ENCODE data around the gene KIF1B. TPM values are rescaled to one million over a fixed set of nuclear protein-coding genes. Genes with fewer than 3 reads are reported as not detected.
"Not testable (repeated sequence)": the region's sequence is repeated elsewhere in the genome, so short reads cannot be mapped to it uniquely, and the experiment has no call there.

Gene KIF1B
- total RNA-seq, 1 experiment from 2014 or later: 69.5 TPM

DNA sequence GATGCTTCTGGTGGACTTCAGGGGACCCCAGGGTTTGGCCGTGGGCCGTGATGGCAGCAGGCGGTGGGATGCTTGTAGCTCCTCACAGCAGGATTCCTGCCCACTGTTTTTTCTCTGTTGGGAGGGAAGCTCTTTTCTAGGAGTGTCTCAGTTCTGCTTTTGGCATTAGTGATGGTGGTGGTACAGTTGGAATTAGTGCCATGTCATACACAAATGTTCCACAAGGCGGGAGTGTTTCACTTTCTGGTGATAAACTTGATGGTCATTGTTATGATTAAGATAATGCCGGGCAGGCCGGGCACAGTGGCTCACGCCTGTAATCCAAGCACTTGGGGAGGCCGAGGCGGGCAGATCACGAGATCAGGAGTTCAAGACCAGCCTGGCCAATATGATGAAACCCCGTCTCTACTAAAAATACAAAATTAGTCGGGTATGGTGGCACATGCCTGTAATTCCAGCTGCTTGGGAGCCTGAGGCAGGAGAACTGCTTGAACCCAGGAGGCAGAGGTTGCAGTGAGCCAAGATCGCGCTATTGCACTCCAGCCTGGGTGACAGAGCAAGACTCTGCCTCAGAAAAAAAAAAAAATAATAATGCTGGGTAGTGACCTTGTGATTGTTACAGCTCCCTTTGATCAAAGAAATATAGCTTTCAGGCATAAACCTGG lies 167.1 kb downstream of the KIF1B start:
- H3K4me3 ChIP-seq (ENCODE audit: low read depth, low read length, poor library complexity, severe bottlenecking); H3K27ac ChIP-seq (ENCODE audit: low read depth, low read length, poor library complexity, severe bottlenecking); POLR2A ChIA-PET (ENCODE audit: low non-redundant PET); H3K4me1 ChIP-seq (ENCODE audit: insufficient read depth, low read length, poor library complexity, severe bottlenecking); H3K27me3 ChIP-seq (replicated peaks; ENCODE audit: insufficient read depth, low read depth, low read length, poor library complexity); BruUV-seq (replicated peaks); H3K9me3 ChIP-seq (ENCODE audit: low read depth, low read length, poor library complexity, severe bottlenecking): not testable (repeated sequence)
- DNase-seq (ENCODE audit: low spot score): peak; percentile 74
- intact Hi-C loops (cut with micrococcal nuclease; ENCODE audit: unreplicated experiment): loop anchor here (1.0 to 2.0 kb wide), 2 partner anchors 51 to 117 kb away; no protein-coding TSS in a partner anchor
- TF ChIP-seq, protein P1, sequence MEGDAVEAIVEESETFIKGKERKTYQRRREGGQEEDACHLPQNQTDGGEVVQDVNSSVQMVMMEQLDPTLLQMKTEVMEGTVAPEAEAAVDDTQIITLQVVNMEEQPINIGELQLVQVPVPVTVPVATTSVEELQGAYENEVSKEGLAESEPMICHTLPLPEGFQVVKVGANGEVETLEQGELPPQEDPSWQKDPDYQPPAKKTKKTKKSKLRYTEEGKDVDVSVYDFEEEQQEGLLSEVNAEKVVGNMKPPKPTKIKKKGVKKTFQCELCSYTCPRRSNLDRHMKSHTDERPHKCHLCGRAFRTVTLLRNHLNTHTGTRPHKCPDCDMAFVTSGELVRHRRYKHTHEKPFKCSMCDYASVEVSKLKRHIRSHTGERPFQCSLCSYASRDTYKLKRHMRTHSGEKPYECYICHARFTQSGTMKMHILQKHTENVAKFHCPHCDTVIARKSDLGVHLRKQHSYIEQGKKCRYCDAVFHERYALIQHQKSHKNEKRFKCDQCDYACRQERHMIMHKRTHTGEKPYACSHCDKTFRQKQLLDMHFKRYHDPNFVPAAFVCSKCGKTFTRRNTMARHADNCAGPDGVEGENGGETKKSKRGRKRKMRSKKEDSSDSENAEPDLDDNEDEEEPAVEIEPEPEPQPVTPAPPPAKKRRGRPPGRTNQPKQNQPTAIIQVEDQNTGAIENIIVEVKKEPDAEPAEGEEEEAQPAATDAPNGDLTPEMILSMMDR (conservative IDR thresholded peaks at IDR 0.05; ENCODE audit: low read depth, low read length): peak; percentile 66
- peaks cover 52% of the 10 kb centered on the region for H3K36me3 ChIP-seq (ENCODE audit: insufficient read depth, low read length, poor library complexity, severe bottlenecking)
- CTCF ChIA-PET: interaction anchor here (0.5 to 1.5 kb wide), 4 partner anchors 10 to 51 kb away, joined by 3 to 6 read pairs (median 4); no protein-coding TSS in a partner anchor

DNA sequence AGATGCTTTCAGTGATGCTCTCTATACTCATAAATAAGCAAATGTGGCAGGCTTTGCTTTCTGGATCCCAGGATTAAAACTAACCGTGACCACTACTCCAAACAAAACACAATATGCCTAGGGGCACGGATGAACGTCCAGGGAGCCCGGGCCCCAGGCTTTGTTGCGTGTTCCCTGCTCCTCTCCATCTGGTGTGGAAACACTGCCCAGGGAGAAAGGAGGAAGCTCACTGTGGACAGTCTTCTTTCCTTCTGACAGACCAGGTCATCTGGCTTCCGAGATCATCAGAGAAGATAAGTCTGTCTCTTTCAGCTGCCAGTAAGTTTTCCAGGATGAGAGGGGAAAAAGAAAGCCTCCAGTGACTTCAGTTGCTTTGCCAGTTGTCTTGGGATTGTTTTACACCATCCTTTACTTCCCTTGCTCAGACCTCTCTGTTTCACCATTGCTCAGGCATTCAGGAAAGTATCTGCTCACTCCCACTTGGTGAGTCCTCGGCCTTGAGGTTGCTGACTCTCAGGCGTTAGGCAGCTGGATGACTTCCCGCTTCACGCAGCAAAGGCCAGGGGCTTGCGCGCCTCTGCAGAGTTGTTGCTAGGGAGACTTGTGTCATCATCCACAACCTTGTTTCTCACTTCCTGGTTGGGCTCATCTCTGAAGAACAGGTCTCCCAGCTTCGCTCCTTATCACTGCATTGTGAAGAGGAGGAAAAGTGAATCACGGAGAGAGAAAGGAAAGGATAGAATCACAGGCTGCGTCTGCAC lies 167.9 kb downstream of the KIF1B start:
- H3K4me3 ChIP-seq (ENCODE audit: low read depth, low read length, poor library complexity, severe bottlenecking): no peak overlapping the region
- no peak overlapping the region for H3K27ac ChIP-seq (ENCODE audit: low read depth, low read length, poor library complexity, severe bottlenecking)
- intact Hi-C loops (cut with micrococcal nuclease; ENCODE audit: unreplicated experiment): no loop called here
- no peaks in the 10 kb centered on the region for H3K9me3 ChIP-seq (ENCODE audit: low read depth, low read length, poor library complexity, severe bottlenecking)
- no peak for TF ChIP-seq EZH2 (IDR thresholded peaks at IDR 0.05; ENCODE audit: borderline replicate concordance, low read depth, low read length, poor library complexity, severe bottlenecking)
- TF ChIP-seq, protein P1 (conservative IDR thresholded peaks at IDR 0.05; ENCODE audit: low read depth, low read length): no peak
- no TSS peak for BruUV-seq (replicated peaks)
- DNase-seq (ENCODE audit: low spot score): no peak
- no peaks in the 10 kb centered on the region for H3K4me1 ChIP-seq (ENCODE audit: insufficient read depth, low read length, poor library complexity, severe bottlenecking)
- peaks cover 52% of the 10 kb centered on the region for H3K36me3 ChIP-seq (ENCODE audit: insufficient read depth, low read length, poor library complexity, severe bottlenecking)
- CTCF ChIA-PET: interaction anchor here (0.5 to 1.5 kb wide), 3 partner anchors 40 to 51 kb away, joined by 3 to 6 read pairs (median 4); no protein-coding TSS in a partner anchor
- no peaks in the 10 kb centered on the region for H3K27me3 ChIP-seq (replicated peaks; ENCODE audit: insufficient read depth, low read depth, low read length, poor library complexity)
- POLR2A ChIA-PET (ENCODE audit: low non-redundant PET): interaction anchor here (0.6 kb wide), 1 partner anchor 489 kb away, joined by 3 read pairs; no protein-coding TSS in a partner anchor

DNA sequence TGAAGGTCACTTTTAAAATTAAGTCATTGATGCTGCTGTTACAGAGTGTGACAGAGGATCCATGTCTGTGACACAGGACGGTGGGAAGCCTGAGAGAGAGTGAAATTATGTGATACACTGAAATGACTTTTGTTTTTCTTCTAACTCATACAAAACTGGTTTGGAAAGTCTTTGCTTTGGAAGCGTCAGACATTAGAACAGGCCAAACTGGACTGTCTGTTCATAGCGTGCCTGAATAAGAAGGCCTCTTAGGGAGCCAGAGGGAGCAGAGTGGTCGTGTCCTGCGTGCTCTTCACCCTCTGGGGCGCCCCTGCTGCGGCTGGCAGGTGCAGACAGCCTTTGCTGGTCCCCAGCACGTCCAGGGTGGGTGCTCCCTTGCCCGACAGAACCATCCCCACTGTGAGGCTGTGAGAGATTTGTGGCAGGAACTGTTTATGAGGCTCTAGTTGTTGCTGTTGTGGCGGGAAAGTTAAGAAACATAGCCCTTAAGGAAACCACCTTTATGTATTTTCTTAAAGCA lies 168.8 kb downstream of the KIF1B start:
- BruUV-seq (replicated peaks): no TSS peak
- peaks cover 48% of the 10 kb centered on the region for H3K36me3 ChIP-seq (ENCODE audit: insufficient read depth, low read length, poor library complexity, severe bottlenecking)
- intact Hi-C loops (cut with micrococcal nuclease; ENCODE audit: unreplicated experiment): no loop called here
- H3K27ac ChIP-seq (ENCODE audit: low read depth, low read length, poor library complexity, severe bottlenecking): no peak overlapping the region
- H3K4me1 ChIP-seq (ENCODE audit: insufficient read depth, low read length, poor library complexity, severe bottlenecking): no peaks in the 10 kb centered on the region
- CTCF ChIA-PET: no interaction called here
- H3K27me3 ChIP-seq (replicated peaks; ENCODE audit: insufficient read depth, low read depth, low read length, poor library complexity): no peaks in the 10 kb centered on the region
- no peak overlapping the region for H3K4me3 ChIP-seq (ENCODE audit: low read depth, low read length, poor library complexity, severe bottlenecking)
- DNase-seq (ENCODE audit: low spot score): no peak
- TF ChIP-seq, protein P1 (conservative IDR thresholded peaks at IDR 0.05; ENCODE audit: low read depth, low read length): no peak
- no peak for TF ChIP-seq EZH2 (IDR thresholded peaks at IDR 0.05; ENCODE audit: borderline replicate concordance, low read depth, low read length, poor library complexity, severe bottlenecking)
- POLR2A ChIA-PET (ENCODE audit: low non-redundant PET): no interaction called here
- H3K9me3 ChIP-seq (ENCODE audit: low read depth, low read length, poor library complexity, severe bottlenecking): no peaks in the 10 kb centered on the region
